ENCODE data around the gene NMNAT2. TPM values are rescaled to one million over a fixed set of nuclear protein-coding genes. Genes with fewer than 3 reads are reported as not detected.

NMNAT2 gene
- total and polyA plus RNA-seq, 2 experiments from 2014 or later, result 3.6 to 10.0 TPM

DNA sequence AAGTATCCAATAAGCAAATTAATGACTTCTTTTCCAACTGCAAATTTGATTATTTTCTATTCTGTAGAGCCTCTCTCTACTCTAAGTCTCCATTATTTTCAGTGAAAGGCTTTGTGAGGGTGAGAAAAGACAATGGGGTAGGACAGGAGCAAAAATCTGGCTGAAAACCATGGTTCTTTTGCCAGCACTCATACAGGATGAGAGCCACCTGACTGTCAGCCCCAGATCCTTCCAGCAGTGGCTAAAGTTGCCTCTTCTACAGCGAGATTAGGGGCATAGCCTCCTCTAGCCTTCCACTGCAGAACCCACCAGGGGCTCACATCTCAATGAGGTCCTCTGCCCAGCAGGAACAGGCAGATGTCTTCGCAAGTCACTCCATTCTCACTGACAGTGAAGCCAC, 23.7 kb downstream of the NMNAT2 start:
- no peaks in the 10 kb centered on the region for H3K27me3 ChIP-seq (ENCODE audit: insufficient read depth)
- no peaks in the 10 kb centered on the region for H3K27me3 Mint-ChIP-seq (ENCODE audit: insufficient read depth, low read depth, poor library complexity)
- peaks cover 7% of the 10 kb centered on the region; the same call in 1 of the 2 replicates for H3K9me2 ChIP-seq (ENCODE audit: insufficient read depth)
- no peak overlapping the region for H3K4me3 Mint-ChIP-seq
- 0 out of 3 replicates have a peak, but pooled peaks cover 2% of the 10 kb centered on the region for H3K4me1 Mint-ChIP-seq
- 0 out of 2 replicates have a peak, but pooled peaks cover 5% of the 10 kb centered on the region for H3K79me2 ChIP-seq (replicated peaks; ENCODE audit: insufficient read depth)
- H3K27ac Mint-ChIP-seq, result no peak overlapping the region
- H2AFZ ChIP-seq, result no peak overlapping the region
- no peaks in the 10 kb centered on the region for H3K36me3 ChIP-seq (ENCODE audit: insufficient read depth)
- H3K9me3 Mint-ChIP-seq, result no peaks in the 10 kb centered on the region
- no peaks in the 10 kb centered on the region for H3K4me1 ChIP-seq (ENCODE audit: insufficient read depth)
- no peak overlapping the region for H3K4me2 ChIP-seq
- no peak overlapping the region for H3K27ac ChIP-seq (ENCODE audit: low read depth)
- H3K4me3 ChIP-seq, result no peak overlapping the region
- no peaks in the 10 kb centered on the region for H3F3A ChIP-seq (replicated peaks; ENCODE audit: low read depth)
- H3K36me3 Mint-ChIP-seq (ENCODE audit: low read depth), result no peaks in the 10 kb centered on the region
- ATAC-seq (no peak), DNase-seq (ENCODE audit: low spot score) (no peak)
- TF ChIP-seq ZNF114 (CRISPR knock-in tag; IDR thresholded peaks at IDR 0.05), result no peak
- TF ChIP-seq, protein P1, sequence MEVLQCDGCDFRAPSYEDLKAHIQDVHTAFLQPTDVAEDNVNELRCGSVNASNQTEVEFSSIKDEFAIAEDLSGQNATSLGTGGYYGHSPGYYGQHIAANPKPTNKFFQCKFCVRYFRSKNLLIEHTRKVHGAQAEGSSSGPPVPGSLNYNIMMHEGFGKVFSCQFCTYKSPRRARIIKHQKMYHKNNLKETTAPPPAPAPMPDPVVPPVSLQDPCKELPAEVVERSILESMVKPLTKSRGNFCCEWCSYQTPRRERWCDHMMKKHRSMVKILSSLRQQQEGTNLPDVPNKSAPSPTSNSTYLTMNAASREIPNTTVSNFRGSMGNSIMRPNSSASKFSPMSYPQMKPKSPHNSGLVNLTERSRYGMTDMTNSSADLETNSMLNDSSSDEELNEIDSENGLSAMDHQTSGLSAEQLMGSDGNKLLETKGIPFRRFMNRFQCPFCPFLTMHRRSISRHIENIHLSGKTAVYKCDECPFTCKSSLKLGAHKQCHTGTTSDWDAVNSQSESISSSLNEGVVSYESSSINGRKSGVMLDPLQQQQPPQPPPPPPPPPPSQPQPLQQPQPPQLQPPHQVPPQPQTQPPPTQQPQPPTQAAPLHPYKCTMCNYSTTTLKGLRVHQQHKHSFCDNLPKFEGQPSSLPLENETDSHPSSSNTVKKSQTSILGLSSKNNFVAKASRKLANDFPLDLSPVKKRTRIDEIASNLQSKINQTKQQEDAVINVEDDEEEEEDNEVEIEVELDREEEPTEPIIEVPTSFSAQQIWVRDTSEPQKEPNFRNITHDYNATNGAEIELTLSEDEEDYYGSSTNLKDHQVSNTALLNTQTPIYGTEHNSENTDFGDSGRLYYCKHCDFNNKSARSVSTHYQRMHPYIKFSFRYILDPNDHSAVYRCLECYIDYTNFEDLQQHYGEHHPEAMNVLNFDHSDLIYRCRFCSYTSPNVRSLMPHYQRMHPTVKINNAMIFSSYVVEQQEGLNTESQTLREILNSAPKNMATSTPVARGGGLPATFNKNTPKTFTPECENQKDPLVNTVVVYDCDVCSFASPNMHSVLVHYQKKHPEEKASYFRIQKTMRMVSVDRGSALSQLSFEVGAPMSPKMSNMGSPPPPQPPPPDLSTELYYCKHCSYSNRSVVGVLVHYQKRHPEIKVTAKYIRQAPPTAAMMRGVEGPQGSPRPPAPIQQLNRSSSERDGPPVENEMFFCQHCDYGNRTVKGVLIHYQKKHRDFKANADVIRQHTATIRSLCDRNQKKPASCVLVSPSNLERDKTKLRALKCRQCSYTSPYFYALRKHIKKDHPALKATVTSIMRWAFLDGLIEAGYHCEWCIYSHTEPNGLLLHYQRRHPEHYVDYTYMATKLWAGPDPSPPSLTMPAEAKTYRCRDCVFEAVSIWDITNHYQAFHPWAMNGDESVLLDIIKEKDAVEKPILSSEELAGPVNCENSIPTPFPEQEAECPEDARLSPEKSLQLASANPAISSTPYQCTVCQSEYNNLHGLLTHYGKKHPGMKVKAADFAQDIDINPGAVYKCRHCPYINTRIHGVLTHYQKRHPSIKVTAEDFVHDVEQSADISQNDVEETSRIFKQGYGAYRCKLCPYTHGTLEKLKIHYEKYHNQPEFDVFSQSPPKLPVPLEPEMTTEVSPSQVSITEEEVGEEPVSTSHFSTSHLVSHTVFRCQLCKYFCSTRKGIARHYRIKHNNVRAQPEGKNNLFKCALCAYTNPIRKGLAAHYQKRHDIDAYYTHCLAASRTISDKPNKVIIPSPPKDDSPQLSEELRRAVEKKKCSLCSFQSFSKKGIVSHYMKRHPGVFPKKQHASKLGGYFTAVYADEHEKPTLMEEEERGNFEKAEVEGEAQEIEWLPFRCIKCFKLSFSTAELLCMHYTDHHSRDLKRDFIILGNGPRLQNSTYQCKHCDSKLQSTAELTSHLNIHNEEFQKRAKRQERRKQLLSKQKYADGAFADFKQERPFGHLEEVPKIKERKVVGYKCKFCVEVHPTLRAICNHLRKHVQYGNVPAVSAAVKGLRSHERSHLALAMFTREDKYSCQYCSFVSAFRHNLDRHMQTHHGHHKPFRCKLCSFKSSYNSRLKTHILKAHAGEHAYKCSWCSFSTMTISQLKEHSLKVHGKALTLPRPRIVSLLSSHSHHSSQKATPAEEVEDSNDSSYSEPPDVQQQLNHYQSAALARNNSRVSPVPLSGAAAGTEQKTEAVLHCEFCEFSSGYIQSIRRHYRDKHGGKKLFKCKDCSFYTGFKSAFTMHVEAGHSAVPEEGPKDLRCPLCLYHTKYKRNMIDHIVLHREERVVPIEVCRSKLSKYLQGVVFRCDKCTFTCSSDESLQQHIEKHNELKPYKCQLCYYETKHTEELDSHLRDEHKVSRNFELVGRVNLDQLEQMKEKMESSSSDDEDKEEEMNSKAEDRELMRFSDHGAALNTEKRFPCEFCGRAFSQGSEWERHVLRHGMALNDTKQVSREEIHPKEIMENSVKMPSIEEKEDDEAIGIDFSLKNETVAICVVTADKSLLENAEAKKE (CRISPR knock-in tag; IDR thresholded peaks at IDR 0.05), result no peak
- no peak for TF ChIP-seq STAT1 (IDR thresholded peaks at IDR 0.05; ENCODE audit: unreplicated experiment)
- no peak for TF ChIP-seq CREB1 (CRISPR knock-in tag; IDR thresholded peaks at IDR 0.05; ENCODE audit: low read depth)
- TF ChIP-seq EZH2phosphoT487 (IDR thresholded peaks at IDR 0.05; ENCODE audit: unreplicated experiment), result no peak
- no peak for TF ChIP-seq JUNB (IDR thresholded peaks at IDR 0.05; ENCODE audit: unreplicated experiment)
- no peaks in the 10 kb centered on the region for H4K20me1 ChIP-seq (replicated peaks; ENCODE audit: insufficient read depth)

DNA sequence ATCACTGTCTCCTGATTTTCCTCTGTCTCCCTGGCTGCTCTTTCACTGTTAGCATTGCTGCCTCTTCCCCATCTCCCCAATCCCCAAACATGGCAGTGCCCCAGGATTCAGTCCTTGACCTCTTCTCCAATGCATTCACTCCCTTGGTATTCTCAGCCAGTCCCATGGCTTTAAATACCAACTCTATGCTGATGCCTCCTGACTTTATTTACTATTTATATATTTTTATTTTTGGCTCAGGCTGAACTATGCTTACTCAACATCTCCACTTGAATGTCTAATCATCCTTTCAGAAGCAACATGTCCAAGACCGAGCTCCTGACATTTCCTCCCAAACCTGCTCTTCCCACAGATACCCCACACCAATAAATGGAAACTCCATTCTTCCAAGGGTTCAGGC, 26.3 kb downstream of the NMNAT2 start:
- no peaks in the 10 kb centered on the region for H3K36me3 Mint-ChIP-seq (ENCODE audit: low read depth)
- no peak overlapping the region for H3K4me3 Mint-ChIP-seq
- Histone ChIP-seq H3K36me3 (ENCODE audit: insufficient read depth) (no peaks in the 10 kb centered on the region), H3K4me1 (ENCODE audit: insufficient read depth) (no peaks in the 10 kb centered on the region), H2AFZ (no peak overlapping the region), H3K27ac (ENCODE audit: low read depth) (no peak overlapping the region), H3K79me2 (replicated peaks; ENCODE audit: insufficient read depth) (0 out of 2 replicates have a peak, but pooled peaks cover 5% of the 10 kb centered on the region), H4K20me1 (replicated peaks; ENCODE audit: insufficient read depth) (no peaks in the 10 kb centered on the region), H3K9me2 (ENCODE audit: insufficient read depth) (peaks cover 7% of the 10 kb centered on the region; the same call in 1 of the 2 replicates), H3K27me3 (ENCODE audit: insufficient read depth) (no peaks in the 10 kb centered on the region), H3K4me3 (no peak overlapping the region), H3F3A (replicated peaks; ENCODE audit: low read depth) (no peaks in the 10 kb centered on the region), H3K4me2 (no peak overlapping the region)
- H3K4me1 Mint-ChIP-seq, result peaks cover 6% of the 10 kb centered on the region; the same call in 2 of the 3 replicates
- no peak for DNase-seq (ENCODE audit: low spot score)
- no peaks in the 10 kb centered on the region for H3K27me3 Mint-ChIP-seq (ENCODE audit: insufficient read depth, low read depth, poor library complexity)
- no peak overlapping the region for H3K27ac Mint-ChIP-seq
- no peaks in the 10 kb centered on the region for H3K9me3 Mint-ChIP-seq
- no peak for ATAC-seq
- no peak for TF ChIP-seq EZH2 (IDR thresholded peaks at IDR 0.05; ENCODE audit: low read depth, unreplicated experiment)
- TF ChIP-seq, protein P2, sequence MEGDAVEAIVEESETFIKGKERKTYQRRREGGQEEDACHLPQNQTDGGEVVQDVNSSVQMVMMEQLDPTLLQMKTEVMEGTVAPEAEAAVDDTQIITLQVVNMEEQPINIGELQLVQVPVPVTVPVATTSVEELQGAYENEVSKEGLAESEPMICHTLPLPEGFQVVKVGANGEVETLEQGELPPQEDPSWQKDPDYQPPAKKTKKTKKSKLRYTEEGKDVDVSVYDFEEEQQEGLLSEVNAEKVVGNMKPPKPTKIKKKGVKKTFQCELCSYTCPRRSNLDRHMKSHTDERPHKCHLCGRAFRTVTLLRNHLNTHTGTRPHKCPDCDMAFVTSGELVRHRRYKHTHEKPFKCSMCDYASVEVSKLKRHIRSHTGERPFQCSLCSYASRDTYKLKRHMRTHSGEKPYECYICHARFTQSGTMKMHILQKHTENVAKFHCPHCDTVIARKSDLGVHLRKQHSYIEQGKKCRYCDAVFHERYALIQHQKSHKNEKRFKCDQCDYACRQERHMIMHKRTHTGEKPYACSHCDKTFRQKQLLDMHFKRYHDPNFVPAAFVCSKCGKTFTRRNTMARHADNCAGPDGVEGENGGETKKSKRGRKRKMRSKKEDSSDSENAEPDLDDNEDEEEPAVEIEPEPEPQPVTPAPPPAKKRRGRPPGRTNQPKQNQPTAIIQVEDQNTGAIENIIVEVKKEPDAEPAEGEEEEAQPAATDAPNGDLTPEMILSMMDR (conservative IDR thresholded peaks at IDR 0.05; ENCODE audit: low read depth in 2 of 2), result no peak
